Caki2 (cell line): ENCODE measurements around the gene GSX2. TPM values are rescaled to one million over a fixed set of nuclear protein-coding genes. Genes with fewer than 3 reads are reported as not detected.
A peak's percentile ranks its signal among the peaks of the same experiment; 100 is the strongest.
"Not testable (repeated sequence)": the region's sequence is repeated elsewhere in the genome, so short reads cannot be mapped to it uniquely, and the experiment has no call there.

Experiments used
- DNase-seq: peaks from one replicate; pipeline ENCODE4 v3.0.0-alpha.2; 2015; ENCODE audit warnings: low read depth
- in situ Hi-C: cut with HindIII; loops from 2 replicates; pipeline ENCODE4 v1.10.0; 2016; ENCODE audit warnings: low sequenced_read_pairs, low pct_unique_long_range_greater_than_20kb, mixed read lengths
- total RNA-seq: library from RNA; depleted of rRNA; stranded (reverse); fragments of >200 nt; shearing (Covaris generic); gene quantifications from 2 replicates; pipeline ENCODE4 v1.2.3, GENCODE V29; 2014; ENCODE audit warnings: low replicate concordance; rRNA removed

The GSX2 gene
- total RNA-seq = not detected in 2 replicates

DNA sequence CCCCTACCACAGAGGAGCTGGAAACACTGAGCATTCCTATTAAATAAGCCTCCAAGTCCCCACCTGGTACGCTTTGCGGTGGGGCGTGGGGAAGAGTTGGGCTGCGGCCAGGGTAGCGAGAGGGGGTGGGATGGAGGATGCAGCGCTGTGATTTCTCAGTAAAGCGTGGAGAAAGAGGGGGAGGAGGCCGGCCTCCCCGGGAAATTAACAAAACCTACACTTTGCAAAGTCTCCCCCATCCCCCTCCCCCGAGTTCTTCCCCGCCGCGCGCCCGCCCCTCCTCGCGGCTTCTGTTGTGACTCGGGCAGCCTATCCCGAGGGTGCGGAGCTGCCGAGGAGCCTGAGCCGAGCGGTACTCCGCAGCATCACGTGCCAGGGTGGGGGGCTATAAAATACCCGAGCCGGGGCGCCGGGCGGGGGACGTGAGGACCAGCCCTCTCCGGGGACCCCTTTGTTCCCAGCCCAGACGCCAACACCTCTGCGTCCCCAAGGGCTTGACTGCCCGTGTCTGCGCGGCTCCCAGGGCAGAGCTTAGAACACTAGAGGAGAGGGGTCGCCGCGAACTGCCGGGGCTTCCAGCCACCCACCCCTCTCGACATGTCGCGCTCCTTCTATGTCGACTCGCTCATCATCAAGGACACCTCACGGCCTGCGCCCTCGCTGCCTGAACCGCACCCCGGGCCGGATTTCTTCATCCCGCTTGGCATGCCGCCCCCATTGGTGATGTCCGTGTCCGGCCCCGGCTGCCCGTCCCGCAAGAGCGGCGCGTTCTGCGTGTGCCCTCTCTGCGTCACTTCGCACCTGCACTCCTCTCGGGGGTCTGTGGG lies at the start of gene GSX2:
TSS of gene GSX2 (plus strand) at position 416 of the 827 bp plus-strand sequence. CDS start at position 598, 182 bp downstream.
- no peak for DNase-seq
- in situ Hi-C loops = no loop called here

DNA sequence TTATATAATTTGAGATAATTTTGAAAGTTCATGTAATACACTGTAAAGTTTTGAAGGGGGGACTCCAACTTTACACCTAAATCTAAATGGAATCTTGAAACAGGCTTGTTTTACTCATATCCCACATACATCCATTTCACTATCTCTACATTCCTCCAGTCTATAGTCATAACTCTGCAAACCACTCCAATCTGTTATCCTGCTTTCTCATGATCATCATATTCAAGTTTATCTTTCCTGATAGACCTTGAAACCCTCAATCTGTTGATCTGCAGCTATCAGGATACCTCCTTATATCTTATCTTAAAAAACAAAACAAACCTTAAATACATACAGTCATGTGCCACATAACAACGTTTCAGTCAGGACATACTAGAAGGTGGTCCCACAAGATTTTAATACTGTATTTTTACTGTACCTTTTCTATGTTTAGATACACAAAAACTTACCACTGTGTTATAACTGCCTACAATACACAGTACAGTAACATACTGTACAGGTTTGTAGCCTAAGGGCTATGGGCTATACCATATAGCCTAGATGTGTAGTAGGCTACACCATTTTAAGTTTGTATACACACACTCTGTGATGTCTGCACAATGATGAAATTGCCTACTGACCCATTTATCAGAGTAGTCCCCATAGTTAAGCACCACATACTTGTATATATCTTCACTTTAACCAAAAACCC lies 49.6 kb upstream of the GSX2 start:
- DNase-seq = no peak
- in situ Hi-C loops = no loop called here

DNA sequence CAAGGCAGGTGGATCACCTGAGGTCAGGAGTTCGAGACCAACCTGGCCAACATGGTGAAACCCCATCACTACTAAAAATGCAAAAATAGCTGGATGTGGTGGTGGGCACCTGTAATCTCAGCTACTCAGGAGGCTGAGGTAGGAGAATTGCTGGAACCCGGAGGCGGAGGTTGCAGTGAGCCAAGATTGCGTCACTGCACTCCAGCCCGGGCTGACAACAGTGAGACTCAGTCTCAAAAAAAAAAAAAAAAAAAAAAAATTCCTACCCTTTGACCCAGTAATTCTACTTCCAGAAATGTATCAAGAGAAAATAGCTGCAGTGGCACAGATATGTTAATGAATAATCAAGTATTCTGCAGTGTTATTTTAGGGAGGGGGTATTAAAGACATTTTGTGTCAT lies 46.6 kb upstream of the GSX2 start:
- in situ Hi-C loops = not testable (repeated sequence)

DNA sequence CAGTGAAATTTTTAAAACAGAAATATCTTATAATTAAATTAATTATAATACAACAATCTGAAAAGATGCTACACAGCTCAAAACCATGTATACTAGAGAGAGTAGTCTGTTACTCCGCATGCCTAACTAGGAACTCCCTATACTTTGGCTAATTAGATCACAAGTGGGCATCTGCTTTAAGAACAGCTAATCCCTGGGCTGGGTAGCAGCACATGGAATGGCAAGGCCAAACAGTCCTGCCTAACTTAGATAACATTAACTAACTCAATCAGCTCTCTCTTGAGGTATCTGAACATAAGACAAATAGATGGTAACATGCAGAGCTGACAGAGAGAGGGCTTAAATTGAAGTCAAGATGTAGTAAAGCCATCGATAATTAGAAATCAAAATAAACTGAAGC lies 45.5 kb upstream of the GSX2 start:
- DNase-seq = no peak
- in situ Hi-C loops = no loop called here

More for the DNA sequence above, 46.6 kb upstream of the GSX2 start:
- DNase-seq = not testable (repeated sequence)

DNA sequence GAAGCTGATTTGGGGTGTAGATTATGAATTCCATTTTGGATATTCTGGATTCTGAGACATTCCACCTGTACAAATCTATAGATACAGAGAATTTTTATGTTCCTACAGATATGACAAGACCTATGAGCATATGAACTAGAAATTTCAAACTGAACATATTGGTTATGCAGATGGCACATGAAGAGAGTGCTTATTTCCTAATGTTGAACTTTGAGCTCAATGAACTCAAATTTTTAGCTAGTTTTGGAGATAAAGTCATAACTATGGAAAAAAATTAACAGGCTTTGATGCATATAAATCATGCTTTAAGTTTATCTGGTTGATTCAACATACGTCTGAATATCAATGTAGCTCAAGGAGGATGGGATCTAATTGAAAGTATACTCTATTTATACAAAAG lies 44.5 kb upstream of the GSX2 start:
- DNase-seq = no peak
- in situ Hi-C loops = no loop called here

DNA sequence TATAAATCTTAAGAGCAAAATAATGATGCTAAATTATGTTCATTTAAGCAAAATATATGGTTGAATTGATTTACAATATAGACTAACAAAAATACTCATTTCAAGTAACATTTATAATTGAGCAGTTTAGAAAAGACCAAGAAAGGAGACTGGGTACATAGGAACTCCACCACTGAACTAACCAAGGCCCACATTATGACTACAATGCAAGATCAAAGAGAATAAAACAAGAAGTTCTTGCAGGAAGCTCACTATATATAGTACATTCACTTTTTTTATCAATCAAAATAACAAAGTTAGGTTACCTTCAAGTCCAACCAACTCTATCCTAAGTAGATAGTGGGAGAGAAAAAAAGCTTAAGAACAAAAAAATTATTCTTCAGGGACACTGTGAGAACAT lies 43.6 kb upstream of the GSX2 start:
- no peak for DNase-seq
- in situ Hi-C loops = no loop called here

DNA sequence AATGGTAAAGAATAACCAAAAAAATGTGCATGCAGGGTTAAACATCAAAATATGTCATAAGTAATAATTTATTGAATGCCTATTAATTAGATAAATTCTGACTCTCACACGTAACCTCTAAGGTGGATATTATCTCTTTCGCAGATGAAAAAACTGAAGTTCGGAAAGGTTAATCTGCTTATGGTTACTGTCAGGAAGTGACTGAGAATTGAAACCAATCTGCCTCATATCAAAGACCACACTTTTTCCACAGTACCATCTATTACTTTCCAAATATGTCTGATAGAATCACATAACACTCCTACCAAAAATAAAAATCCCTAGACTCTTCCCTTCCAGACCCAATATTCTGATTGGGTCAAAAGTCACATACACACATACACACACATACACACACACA lies 41.8 kb upstream of the GSX2 start:
- DNase-seq = no peak
- in situ Hi-C loops = no loop called here

DNA sequence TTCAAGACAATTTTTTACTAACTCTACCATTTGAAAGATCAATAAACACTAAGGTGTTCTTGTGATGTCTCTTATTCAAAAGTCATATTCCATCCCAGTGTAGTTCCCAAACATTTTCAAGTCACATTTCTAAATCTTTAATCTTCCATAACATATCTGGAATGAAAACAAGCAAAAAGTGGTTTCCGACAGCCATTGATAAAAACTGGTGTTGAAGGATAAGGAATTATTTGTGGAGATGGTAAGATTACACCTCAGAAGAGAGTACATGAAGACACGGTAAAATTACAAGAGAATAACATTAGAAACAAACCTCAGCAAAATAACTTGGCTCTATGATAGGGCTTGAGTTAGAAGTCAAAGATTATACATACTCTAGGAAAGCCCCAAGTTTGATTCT lies 39.8 kb upstream of the GSX2 start:
- no peak for DNase-seq
- in situ Hi-C loops = no loop called here

DNA sequence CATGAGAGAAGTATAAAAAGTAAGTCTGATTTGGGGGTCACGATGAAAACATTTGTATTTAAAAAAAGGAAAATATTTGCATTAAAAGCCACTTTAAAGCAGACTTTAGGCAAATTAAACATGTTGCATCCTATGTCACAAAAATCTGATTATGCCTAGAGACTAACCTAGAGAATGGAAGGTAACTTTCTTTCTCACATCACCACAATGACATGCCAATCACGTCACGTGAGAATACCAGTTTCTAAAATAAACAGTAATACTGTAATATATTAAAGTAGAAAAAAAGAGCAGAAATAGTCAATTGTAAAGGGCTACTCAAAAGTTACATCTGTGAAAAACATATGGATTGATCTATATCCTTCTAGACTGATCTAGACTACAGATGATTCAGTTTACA lies 38.9 kb upstream of the GSX2 start:
- in situ Hi-C loops = no loop called here
- no peak for DNase-seq

DNA sequence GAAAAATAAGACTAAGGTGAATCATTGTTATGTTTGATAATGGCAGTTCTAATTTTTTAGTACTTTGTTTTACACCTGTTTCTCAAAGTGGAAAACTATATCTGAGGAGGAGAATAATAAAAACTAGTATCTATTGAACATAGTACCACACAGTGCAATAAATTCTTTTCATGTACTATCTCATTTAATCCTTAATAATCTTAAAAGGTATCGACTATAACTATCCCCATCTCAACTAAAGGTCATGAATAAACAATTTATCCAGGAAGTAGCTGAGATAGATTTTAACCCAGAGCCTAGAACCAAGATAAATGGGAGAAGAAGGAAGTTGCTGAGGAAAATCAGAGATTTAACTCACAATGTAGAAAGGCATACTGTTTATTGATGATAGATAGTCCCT lies 38.1 kb upstream of the GSX2 start:
- no peak for DNase-seq
- in situ Hi-C loops = no loop called here

DNA sequence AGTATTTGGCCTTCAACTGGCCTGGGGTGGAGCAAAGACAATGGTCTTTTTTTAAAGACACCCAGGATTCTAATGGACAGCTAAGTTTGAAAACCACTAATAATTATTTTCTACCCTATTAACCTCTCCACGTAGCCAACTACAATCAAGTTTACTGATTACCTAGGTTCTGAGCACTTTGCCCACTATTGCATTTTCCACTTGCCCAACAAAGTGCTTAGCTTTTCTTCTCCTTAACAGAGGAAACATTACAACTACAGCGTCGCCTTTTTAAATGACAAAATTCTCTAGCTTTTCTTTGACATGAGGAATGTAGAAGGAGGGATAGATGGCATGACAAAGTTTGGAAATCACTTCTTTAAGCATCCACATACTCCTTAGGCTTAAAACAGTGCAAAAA lies 37.6 kb upstream of the GSX2 start:
- DNase-seq = no peak

DNA sequence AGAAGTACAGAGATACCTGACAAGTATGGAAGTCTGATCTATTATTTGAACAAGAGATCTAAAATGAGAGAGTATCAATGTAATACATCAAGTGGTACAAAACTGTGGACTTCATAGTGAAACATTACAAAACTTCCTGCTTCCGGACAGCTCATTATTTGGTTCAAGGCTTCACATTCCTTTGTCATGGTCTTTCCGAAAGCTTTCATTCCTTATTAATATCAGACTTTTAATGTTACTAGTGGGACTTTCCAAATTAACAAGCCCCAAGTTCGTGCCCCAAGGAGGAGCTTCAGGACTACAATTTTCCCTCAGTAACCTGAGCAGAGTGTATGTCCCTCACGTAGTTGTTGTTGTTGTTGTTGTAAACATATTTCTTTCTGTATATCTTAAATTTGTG lies 36.7 kb upstream of the GSX2 start:
- in situ Hi-C loops = no loop called here
- no peak for DNase-seq

More for the DNA sequence above, 37.6 kb upstream of the GSX2 start:
- in situ Hi-C loops = no loop called here

DNA sequence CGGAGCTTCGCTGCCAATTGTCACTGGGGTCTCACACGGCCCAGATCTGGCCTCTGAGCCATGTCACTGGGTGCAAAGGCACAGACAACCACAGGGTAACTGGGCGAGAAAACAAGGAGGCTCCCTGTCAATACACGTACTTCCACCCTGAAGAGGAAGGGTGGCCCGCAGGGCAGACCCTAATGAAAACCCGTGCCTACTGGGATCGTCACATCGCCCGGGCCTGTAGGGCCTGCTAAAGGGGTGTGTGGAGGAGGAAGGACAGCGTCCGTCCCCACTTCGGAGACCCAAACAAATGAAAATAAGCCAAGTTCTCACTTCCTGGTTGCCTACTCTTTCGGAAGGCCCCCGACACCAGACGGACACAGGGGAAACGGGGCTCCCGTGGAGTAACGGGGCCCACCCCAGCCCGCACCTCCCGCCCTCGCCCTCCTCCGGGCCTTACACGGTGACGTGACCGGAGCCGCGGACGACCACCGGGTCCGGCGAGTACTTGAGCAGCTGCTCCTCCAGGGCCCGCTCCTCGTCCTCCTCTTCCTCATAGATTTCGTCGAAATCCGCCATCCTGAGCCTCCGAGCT lies 36.1 kb upstream of the GSX2 start:
- DNase-seq = peak; percentile 43
- in situ Hi-C loops = no loop called here

DNA sequence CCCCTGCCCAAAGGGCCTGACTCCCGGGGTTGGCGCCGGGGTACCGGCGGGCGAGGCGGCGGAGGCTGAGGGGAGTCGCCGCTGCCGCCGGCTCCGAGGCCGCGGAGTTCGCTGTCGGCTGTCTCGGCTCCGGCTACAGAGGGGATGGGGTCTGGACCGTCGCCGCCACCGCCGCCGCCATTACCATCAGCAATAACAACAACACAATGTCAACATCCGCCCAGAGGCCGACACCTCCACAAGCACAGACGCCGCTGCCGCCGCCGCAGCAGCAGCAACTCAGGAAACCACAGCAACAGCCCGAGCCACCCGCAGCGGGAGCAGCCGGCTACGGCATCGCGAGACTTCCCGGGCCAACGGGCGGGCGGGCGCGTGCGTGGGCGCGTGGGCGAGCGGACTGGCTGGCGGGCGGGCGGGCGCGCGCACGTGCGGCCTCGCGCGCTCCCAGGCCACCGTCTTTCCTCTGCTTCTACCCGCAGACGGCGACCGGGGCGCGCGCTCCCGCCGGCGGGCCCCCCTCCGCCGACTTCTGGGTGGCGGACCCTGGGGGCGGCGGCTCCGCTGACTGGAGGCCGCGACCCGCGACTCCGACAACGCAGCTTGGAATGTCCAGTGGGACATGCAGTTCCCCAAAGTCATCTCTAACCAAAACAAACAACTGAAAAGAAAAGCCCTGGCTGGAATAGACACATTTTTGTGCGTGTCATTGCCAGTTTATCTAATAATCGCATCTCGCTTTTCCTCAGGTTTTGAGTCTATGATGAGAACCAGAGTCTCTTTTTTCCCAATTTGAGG lies 35.4 kb upstream of the GSX2 start, which contains the start of gene CHIC2:
TSS of gene CHIC2 (minus strand) at position 289 of the 795 bp plus-strand sequence. CDS start 305 bp downstream, outside the sequence.
- in situ Hi-C loops = no loop called here
- DNase-seq = peak; percentile 93

DNA sequence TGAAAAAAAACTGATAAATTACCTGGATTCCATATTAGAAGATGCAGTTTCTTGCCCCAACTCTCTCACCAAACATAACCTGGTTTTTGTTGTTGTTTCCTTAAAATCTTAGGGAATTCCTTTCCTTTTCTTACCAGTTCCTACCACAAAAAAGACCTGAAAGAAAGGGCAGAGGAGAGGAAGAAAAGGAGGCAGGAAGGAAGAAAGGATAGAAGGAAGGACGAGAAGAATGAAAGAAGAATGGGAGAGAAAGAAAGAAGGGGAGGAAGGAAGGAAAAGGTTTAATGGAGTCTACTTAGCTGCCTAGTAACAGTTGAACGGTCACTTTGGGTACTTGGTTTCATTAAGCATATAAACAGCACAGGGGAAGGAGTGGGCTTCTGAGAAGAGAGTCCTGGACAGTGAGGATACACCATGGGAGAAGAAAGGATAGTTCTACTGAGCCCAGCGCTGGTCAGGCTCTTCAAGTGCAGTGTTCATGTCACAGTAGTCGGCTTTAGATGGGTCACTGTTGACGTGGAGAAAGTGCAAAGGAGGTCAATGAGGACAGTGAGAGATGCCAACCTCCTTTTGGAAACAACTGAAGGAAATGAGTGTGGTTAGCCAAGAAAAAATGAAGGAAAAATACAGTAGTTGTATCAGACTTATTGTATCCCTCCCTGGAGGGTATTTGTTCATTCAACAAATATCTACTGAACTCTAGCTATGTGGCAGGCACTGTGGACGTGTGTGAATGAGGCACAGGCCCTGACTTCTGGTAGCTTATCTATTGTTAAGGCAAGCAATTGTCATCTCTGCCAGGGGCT lies 34.5 kb upstream of the GSX2 start:
- in situ Hi-C loops = no loop called here
- no peak for DNase-seq

DNA sequence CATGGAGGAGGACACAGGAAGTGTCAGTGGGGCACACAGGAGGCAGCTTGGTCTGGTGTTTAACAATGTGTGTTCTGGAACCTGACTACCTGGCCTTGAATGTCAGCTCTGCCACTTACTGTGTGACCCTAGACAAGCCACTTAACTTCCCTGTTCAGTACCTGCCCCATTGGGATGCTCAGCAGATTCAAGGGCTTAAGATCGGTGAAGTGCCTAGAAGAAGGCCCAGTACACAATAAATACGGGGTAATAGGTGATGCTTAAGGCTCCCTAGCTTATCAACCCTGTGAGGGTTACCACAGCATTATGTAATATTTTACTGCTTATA lies 33.9 kb upstream of the GSX2 start:
- DNase-seq = no peak
- in situ Hi-C loops = no loop called here

DNA sequence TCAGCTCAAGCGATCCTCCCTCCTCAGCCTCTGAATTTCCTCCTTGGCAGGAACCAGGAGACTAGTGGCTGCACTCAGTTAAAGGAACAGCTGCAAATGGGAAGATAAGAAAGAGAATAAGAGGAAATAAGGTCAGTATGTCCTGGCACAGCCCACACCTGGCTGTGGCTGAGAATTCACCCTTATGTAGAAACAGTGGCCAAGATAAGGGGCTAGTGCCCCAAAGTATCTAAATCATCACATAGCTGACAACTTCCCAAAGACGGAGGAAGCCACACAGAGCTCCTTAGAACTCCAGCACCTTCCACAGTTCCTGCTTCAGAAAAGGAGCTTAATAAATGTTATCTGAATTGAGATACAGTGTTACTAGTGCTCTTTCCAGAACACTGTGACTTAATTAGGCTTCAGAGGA lies 33.2 kb upstream of the GSX2 start:
- no peak for DNase-seq
- in situ Hi-C loops = no loop called here

DNA sequence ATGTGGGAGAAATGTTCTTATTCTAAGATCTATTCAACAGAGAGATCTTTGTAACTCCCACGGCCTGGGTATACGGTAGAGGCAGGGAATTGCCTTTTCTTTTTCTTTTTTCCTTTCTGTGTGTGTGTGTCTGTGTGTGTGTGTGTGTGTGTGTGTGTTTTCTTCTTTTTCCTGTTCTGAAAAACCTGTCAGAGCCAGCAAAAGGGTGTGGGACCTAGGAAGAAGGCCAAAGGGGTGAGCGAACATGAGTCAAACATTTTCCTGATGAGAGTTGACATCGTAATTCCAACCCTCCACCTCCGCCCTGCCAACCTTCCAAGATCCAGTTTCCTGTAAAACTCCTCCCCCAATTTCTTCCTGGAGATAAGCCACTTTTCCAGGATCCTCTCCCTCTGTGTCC lies 32.8 kb upstream of the GSX2 start:
- in situ Hi-C loops = no loop called here
- peak; percentile 48 for DNase-seq
